H1 (cell line): ENCODE results near the gene SLC39A11. TPM values are rescaled to one million over a fixed set of nuclear protein-coding genes. Genes with fewer than 3 reads are reported as not detected.

Experiments
- CTCF ChIA-PET: fragments of 300-600 bp; sonication (Branson Sonifier 250); formaldehyde crosslinking; loops from one replicate; lab custom pipeline; 2021; ENCODE audit not compliant: partially characterized antibody; lab: Charles Lee
- POLR2A ChIA-PET: fragments of 300-600 bp; sonication (Branson Sonifier 250); formaldehyde crosslinking; loops from one replicate; lab custom pipeline; 2021; ENCODE audit warnings: inconsistent platforms; ENCODE audit not compliant: partially characterized antibody; lab: Charles Lee
- DNase-seq, 2 experiments: peaks; one replicate each; pipeline versions ENCODE4 v3.0.0 to v3.0.0-alpha.2; 2010 to 2022; ENCODE audit warnings: low spot score in 2 of 2, low read depth in 1 of 2, mixed read lengths in 1 of 2
- FAIRE-seq: peaks from 2 replicates; lab custom pipeline; 2011; peaks lifted over from hg19 to GRCh38; lab: Jason Lieb, UNC
- H2AFZ ChIP-seq: 2 replicates; pipeline ENCODE4 v1.8.1; 2012; ENCODE audit warnings: low read length, inconsistent platforms
- H2AK5ac ChIP-seq: 2 replicates; pipeline ENCODE4 v1.6.1; 2013; ENCODE audit warnings: low read depth, low read length
- H2BK120ac ChIP-seq: replicated peaks from 2 replicates; pipeline ENCODE3; 2013; ENCODE audit warnings: low read depth, low read length, inconsistent platforms
- H2BK12ac ChIP-seq: 2 replicates; pipeline ENCODE4 v1.6.1; 2013; ENCODE audit warnings: low read depth, low read length
- H2BK15ac ChIP-seq: 2 replicates; pipeline ENCODE4 v1.6.1; 2013; ENCODE audit warnings: low read length
- H2BK20ac ChIP-seq: 2 replicates; pipeline ENCODE4 v1.6.1; 2013; ENCODE audit warnings: low read length
- H2BK5ac ChIP-seq: 2 replicates; pipeline ENCODE4 v1.6.1; 2013; ENCODE audit warnings: low read depth, low read length
- H3K14ac ChIP-seq: 2 replicates; pipeline ENCODE4 v1.6.1; 2013; ENCODE audit warnings: inconsistent platforms; ENCODE audit not compliant: insufficient read length
- H3K18ac ChIP-seq: 2 replicates; pipeline ENCODE4 v1.6.1; 2013; ENCODE audit warnings: low read length; ENCODE audit errors: extremely low read depth
- H3K23ac ChIP-seq: 2 replicates; pipeline ENCODE4 v1.6.1; 2013; ENCODE audit warnings: inconsistent platforms; ENCODE audit not compliant: insufficient read length
- H3K23me2 ChIP-seq: 2 replicates; pipeline ENCODE4 v1.6.1; 2013; ENCODE audit warnings: low read depth, low read length
- H3K27ac ChIP-seq: 2 replicates; pipeline ENCODE4 v1.6.1; 2011; ENCODE audit warnings: low read depth, low read length, inconsistent platforms
- H3K27me3 ChIP-seq, 4 experiments: replicated peaks in 1 of 4; 1 replicate in 1 of 4; 2 replicates in 3 of 4; pipeline versions ENCODE4 v1.6.1 to v1.8.1; 2011 to 2013; ENCODE audit warnings: low read length in 3 of 4, mild to moderate bottlenecking in 3 of 4, inconsistent platforms in 2 of 4, mixed read lengths in 2 of 4, moderate library complexity in 1 of 4; ENCODE audit not compliant: control insufficient read depth in 3 of 4, insufficient read depth in 3 of 4; ENCODE audit errors: extremely low read depth in 1 of 4
- H3K36me3 ChIP-seq, 4 experiments: 2 replicates each; pipeline versions ENCODE4 v1.6.1 to v1.8.1; 2011 to 2013; ENCODE audit warnings: mild to moderate bottlenecking in 4 of 4, low read length in 3 of 4, moderate library complexity in 2 of 4, control low read depth in 1 of 4, inconsistent platforms in 1 of 4; ENCODE audit not compliant: insufficient read depth in 4 of 4, control insufficient read depth in 2 of 4
- H3K4ac ChIP-seq: replicated peaks from 2 replicates; pipeline ENCODE3; 2013; ENCODE audit warnings: low read length, low read depth, mixed read lengths, inconsistent platforms; ENCODE audit not compliant: insufficient read length
- H3K4me1 ChIP-seq, 4 experiments: replicated peaks in 1 of 4; 1 replicate in 1 of 4; 2 replicates in 3 of 4; pipeline versions ENCODE4 v1.6.1 to v1.8.1; 2011 to 2013; ENCODE audit warnings: low read length in 3 of 4, inconsistent platforms in 2 of 4, mixed read lengths in 1 of 4; ENCODE audit not compliant: insufficient read depth in 4 of 4, control insufficient read depth in 3 of 4
- H3K4me2 ChIP-seq, 2 experiments: 2 replicates each; pipeline versions ENCODE4 v1.6.1 to v1.8.1; 2011 to 2013; ENCODE audit warnings: low read depth in 2 of 2, low read length in 2 of 2, control low read depth in 1 of 2, inconsistent platforms in 1 of 2, mild to moderate bottlenecking in 1 of 2; ENCODE audit not compliant: insufficient read depth in 1 of 2
- H3K4me3 ChIP-seq, 4 experiments: fragments of 200-600, 300-600 bp in 1 of 4; sonication (generic), shearing (Covaris generic), sonication (Bioruptor Twin) in 1 of 4; 2 replicates each; pipeline versions ENCODE4 v1.5.1 to v1.8.1; 2011 to 2016; ENCODE audit warnings: low read length in 4 of 4, low read depth in 3 of 4, control low read depth in 2 of 4, inconsistent platforms in 2 of 4, mild to moderate bottlenecking in 2 of 4, mixed read lengths in 1 of 4, moderate library complexity in 1 of 4; ENCODE audit not compliant: insufficient read depth in 2 of 4; ENCODE audit errors: extremely low read depth in 1 of 4
- H3K56ac ChIP-seq: replicated peaks from 2 replicates; pipeline ENCODE3; 2013; ENCODE audit warnings: low read depth, mild to moderate bottlenecking, mixed read lengths, low read length, inconsistent platforms; ENCODE audit not compliant: insufficient read length
- H3K79me1 ChIP-seq: 2 replicates; pipeline ENCODE4 v1.6.1; 2013; ENCODE audit warnings: low read depth, low read length, control low read depth
- H3K79me2 ChIP-seq, 2 experiments: 2 replicates each; pipeline versions ENCODE4 v1.6.1 to v1.8.1; 2012 to 2013; ENCODE audit warnings: low read length in 2 of 2, mild to moderate bottlenecking in 2 of 2, inconsistent platforms in 1 of 2; ENCODE audit not compliant: insufficient read depth in 2 of 2, control insufficient read depth in 1 of 2
- H3K9ac ChIP-seq, 4 experiments: replicated peaks in 1 of 4; 1 replicate in 1 of 4; 2 replicates in 3 of 4; pipeline versions ENCODE4 v1.6.1 to v1.8.1; 2011 to 2013; ENCODE audit warnings: low read depth in 3 of 4, low read length in 3 of 4, control low read depth in 2 of 4, mild to moderate bottlenecking in 2 of 4, moderate library complexity in 2 of 4, inconsistent platforms in 1 of 4; ENCODE audit errors: extremely low read depth in 1 of 4
- H3K9me3 ChIP-seq, 2 experiments: 2 replicates each; pipeline versions ENCODE4 v1.6.1 to v1.8.1; 2012 to 2013; ENCODE audit warnings: mild to moderate bottlenecking in 2 of 2, moderate library complexity in 2 of 2, control low read depth in 1 of 2, inconsistent platforms in 1 of 2, low read depth in 1 of 2, low read length in 1 of 2, mixed read lengths in 1 of 2; ENCODE audit not compliant: insufficient read depth in 2 of 2
- H4K20me1 ChIP-seq, 2 experiments: replicated peaks in 1 of 2; 2 replicates each; pipeline versions ENCODE3 to v1.8.1; 2011 to 2013; ENCODE audit warnings: inconsistent platforms in 2 of 2, low read length in 2 of 2, mild to moderate bottlenecking in 1 of 2; ENCODE audit not compliant: insufficient read depth in 2 of 2, control insufficient read depth in 1 of 2
- H4K5ac ChIP-seq: 2 replicates; pipeline ENCODE4 v1.6.1; 2013; ENCODE audit warnings: low read length, low read depth, mixed read lengths, inconsistent platforms; ENCODE audit not compliant: insufficient read length
- H4K8ac ChIP-seq: 2 replicates; pipeline ENCODE4 v1.8.0; 2013; ENCODE audit warnings: mild to moderate bottlenecking, moderate library complexity, low read length, inconsistent platforms; ENCODE audit not compliant: insufficient read depth; ENCODE audit errors: extremely low read depth
- H4K91ac ChIP-seq: replicated peaks from 2 replicates; pipeline ENCODE3; 2013; ENCODE audit warnings: low read length, mixed read lengths, inconsistent platforms; ENCODE audit not compliant: insufficient read length
- BRCA1 ChIP-seq: IDR thresholded peaks from 2 replicates; pipeline ENCODE4 v1.6.1; 2012; ENCODE audit warnings: low read depth, low read length, improper control_type of control experiment
- CBX8 ChIP-seq: fragments of 300-800, 300-1000 bp; sonication (generic); IDR thresholded peaks from 2 replicates; pipeline ENCODE4 v1.7.1; 2016; ENCODE audit warnings: low read depth, low read length, borderline replicate concordance
- CHD2 ChIP-seq: IDR thresholded peaks from 2 replicates; pipeline ENCODE4 v1.6.1; 2012; ENCODE audit warnings: low read length, improper control_type of control experiment
- HDAC6 ChIP-seq: IDR thresholded peaks from one replicate; pipeline ENCODE4 v1.7.1; 2012; ENCODE audit warnings: low read depth, mild to moderate bottlenecking, inconsistent platforms, low read length, moderate library complexity
- KDM1A ChIP-seq: fragments of 200-600, 300-600 bp; sonication (generic); IDR thresholded peaks from 2 replicates; pipeline ENCODE4 v1.7.1; 2016; ENCODE audit warnings: mild to moderate bottlenecking, low read length, borderline replicate concordance
- KDM5A ChIP-seq: fragments of 200-600 bp; IDR thresholded peaks from 2 replicates; pipeline ENCODE4 v1.7.1; 2012; ENCODE audit warnings: mild to moderate bottlenecking, low read length, inconsistent platforms, mixed read lengths
- MAX ChIP-seq: IDR thresholded peaks from 2 replicates; pipeline ENCODE4 v1.6.1; 2012; ENCODE audit warnings: inconsistent platforms
- NRF1 ChIP-seq: IDR thresholded peaks from 2 replicates; pipeline ENCODE4 v1.6.1; 2011; ENCODE audit warnings: mild to moderate bottlenecking, low read depth, low read length, improper control_type of control experiment
- RAD21 ChIP-seq, 2 experiments: IDR thresholded peaks in 1 of 2; conservative IDR thresholded peaks in 1 of 2; 2 replicates each; pipeline ENCODE4 v1.6.1; 2011; ENCODE audit warnings: low read depth in 2 of 2, low read length in 2 of 2, improper control_type of control experiment in 1 of 2, inconsistent platforms in 1 of 2, mild to moderate bottlenecking in 1 of 2, moderate library complexity in 1 of 2
- RXRA ChIP-seq: IDR thresholded peaks from 2 replicates; pipeline ENCODE4 v1.6.1; 2011; ENCODE audit warnings: low read depth, mild to moderate bottlenecking, low read length, moderate library complexity; ENCODE audit not compliant: insufficient read depth
- SAP30 ChIP-seq: fragments of 300-600 bp; sonication (generic); IDR thresholded peaks from 2 replicates; pipeline ENCODE4 v1.7.1; 2012; ENCODE audit warnings: low read length, moderate library complexity, mild to moderate bottlenecking, inconsistent platforms; ENCODE audit not compliant: insufficient read depth, insufficient replicate concordance
- SP4 ChIP-seq: IDR thresholded peaks from 2 replicates; pipeline ENCODE4 v1.6.1; 2012; ENCODE audit warnings: low read length, inconsistent platforms
- SUZ12 ChIP-seq: fragments of 200-600 bp; sonication (generic); IDR thresholded peaks from 2 replicates; pipeline ENCODE4 v1.6.1; 2012; ENCODE audit warnings: mild to moderate bottlenecking, inconsistent platforms, low read length, moderate library complexity, mixed read lengths
- WGBS, 2 experiments: shearing (Covaris generic) in 1 of 2; methylation state at CpG; one replicate each; pipeline versions ENCODE4 v1.1.6 to v1.1.7; 2013 to 2015; ENCODE audit warnings: low lambda C conversion rate in 2 of 2, mixed read lengths in 2 of 2, inconsistent platforms in 1 of 2, low coverage in 1 of 2, missing lambda C conversion rate in 1 of 2; ENCODE audit not compliant: insufficient replicate concordance in 2 of 2, insufficient coverage in 1 of 2, insufficient read length in 1 of 2; ENCODE audit errors: extremely low coverage in 1 of 2, missing lambda C conversion rate in 1 of 2; 5-methylcytosine and 5-hydroxymethylcytosine counted together
- polyA plus RNA-seq, 7 experiments: library from polyadenylated mRNA; depleted of rRNA in 3 of 7; stranded (reverse) in 5 of 7; unstranded in 2 of 7; fragments of >200 nt in 5 of 7; fragments of 200-250 nt in 2 of 7; gene quantifications; 1 replicate in 5 of 7; 2 replicates in 1 of 7; 4 replicates in 1 of 7; pipeline versions ENCODE4 v1.2.1 to v1.2.3, GENCODE V29; 2011 to 2013; ENCODE audit warnings: missing spikeins in 2 of 7, mixed read lengths in 2 of 7
- total RNA-seq: library from RNA; stranded (reverse); fragmentation: NEBNext Ultra II Directional; extraction: Animal tissue kit (Norgen Biotek cat#: 25700); gene quantifications from 2 replicates; pipeline ENCODE4 v1.2.1, GENCODE V29; 2021
- TF ChIP-seq, protein P1 (sequence below): IDR thresholded peaks from 2 replicates; pipeline ENCODE4 v1.6.1; 2011; ENCODE audit warnings: low read depth, mild to moderate bottlenecking, low read length; ENCODE audit not compliant: insufficient read depth

Gene SLC39A11
- total and polyA plus RNA-seq, 2 of the 8 experiments (the other 6 are each of a cell fraction or from before 2014, with no cell fraction given), result 12.2 to 19.6 TPM

- H2BK15ac ChIP-seq, result no peak overlapping the region
- H3K9me3 ChIP-seq, result no peaks in the 10 kb centered on the region
- H2BK5ac ChIP-seq, result no peak overlapping the region
- FAIRE-seq (no peak), DNase-seq (no peak)
- H4K8ac ChIP-seq, result no peak overlapping the region
- H3K36me3 ChIP-seq, result no peaks in the 10 kb centered on the region
- no peak overlapping the region for H3K4ac ChIP-seq
- no peak overlapping the region for H4K91ac ChIP-seq
- no peak overlapping the region for H3K56ac ChIP-seq
- no peak overlapping the region for H3K4me2 ChIP-seq
- H3K79me1 ChIP-seq, result no peaks in the 10 kb centered on the region
- H4K5ac ChIP-seq, result no peak overlapping the region
- 94% methylated on average over 12 of the region's 12 CpGs; no CpG with 5 or more reads in 1 of the 2 experiments for WGBS, 2 experiments
- H2BK120ac ChIP-seq, result no peak overlapping the region
- no peak overlapping the region for H2BK12ac ChIP-seq
- H4K20me1 ChIP-seq, result no peaks in the 10 kb centered on the region
- H2AK5ac ChIP-seq, result no peak overlapping the region
- H3K14ac ChIP-seq, result no peak overlapping the region
- H3K9ac ChIP-seq, result no peak overlapping the region
- POLR2A ChIA-PET, result no interaction called here
- no peak overlapping the region for H3K18ac ChIP-seq
- no peaks in the 10 kb centered on the region for H3K27me3 ChIP-seq
- CTCF ChIA-PET, result no interaction called here
- no peak overlapping the region for H3K27ac ChIP-seq
- H2AFZ ChIP-seq, result no peak overlapping the region
- H3K4me3 ChIP-seq, result no peak overlapping the region
- H3K79me2 ChIP-seq, result no peaks in the 10 kb centered on the region
- H2BK20ac ChIP-seq, result no peak overlapping the region
- H3K23me2 ChIP-seq, result no peaks in the 10 kb centered on the region
- H3K4me1 ChIP-seq, result peaks cover 0 to 3% (median 0%) of the 10 kb centered on the region in 4 experiments; a peak in 1 of 7 replicates
- no peak overlapping the region for H3K23ac ChIP-seq
- TF ChIP-seq NRF1, result no peak
- TF ChIP-seq CHD2, result no peak
- TF ChIP-seq CBX8, result no peak
- TF ChIP-seq SAP30, result no peak
- TF ChIP-seq, protein P1, sequence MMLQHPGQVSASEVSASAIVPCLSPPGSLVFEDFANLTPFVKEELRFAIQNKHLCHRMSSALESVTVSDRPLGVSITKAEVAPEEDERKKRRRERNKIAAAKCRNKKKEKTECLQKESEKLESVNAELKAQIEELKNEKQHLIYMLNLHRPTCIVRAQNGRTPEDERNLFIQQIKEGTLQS, result no peak
- TF ChIP-seq KDM1A, result no peak
- TF ChIP-seq BRCA1, result no peak
- no peak for TF ChIP-seq RAD21 (IDR thresholded peaks at IDR 0.05 in 1 of 2, conservative IDR thresholded peaks at IDR 0.05 in 1 of 2; ENCODE audit: low read depth in 2 of 2, low read length in 2 of 2)
- TF ChIP-seq MAX, result no peak
- TF ChIP-seq SP4, result no peak
- TF ChIP-seq KDM5A, result no peak
- no peak for TF ChIP-seq SUZ12
- no peak for TF ChIP-seq RXRA
- TF ChIP-seq HDAC6, result no peak
Observed at GRCh38 chr17:73021771-73022170, 70.7 kb downstream of the SLC39A11 start.
